ENCODE measurements around the gene SCARF2.

DNA sequence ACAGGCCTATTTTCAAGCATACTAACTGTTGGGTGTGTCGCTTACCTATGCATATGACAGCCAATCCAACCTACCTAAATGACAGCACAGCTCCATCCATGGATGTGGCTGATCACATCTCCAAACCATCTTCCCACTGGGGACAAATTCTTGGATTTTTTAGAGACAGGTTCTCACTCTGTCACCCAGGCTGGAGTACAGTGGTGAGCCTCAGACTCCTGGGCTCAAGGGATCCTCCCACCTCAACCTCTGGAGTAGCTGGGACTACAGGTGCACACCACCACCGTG is 18.0 kb downstream of the SCARF2 start:
- TF ChIP-seq POLR2A (IDR thresholded peaks at IDR 0.05) (no peak), CTCF (IDR thresholded peaks at IDR 0.05) (no peak)

All from esophagus squamous epithelium (tissue), 4 donors.